Astrocyte of the cerebellum (primary cell): ENCODE data around the gene PPP6R3.

Experiments
- DNase-seq: peaks from one replicate; pipeline ENCODE4 v3.0.0-alpha.2; 2011; ENCODE audit warnings: low read depth
- H3K4me3 ChIP-seq: 2 replicates; pipeline ENCODE4 v1.5.1; 2011; ENCODE audit warnings: mild to moderate bottlenecking, low read depth, low read length, moderate library complexity
- in situ Hi-C: cut with HindIII; loops from 2 replicates; pipeline ENCODE4 v1.10.0; 2017; ENCODE audit warnings: low sequenced_read_pairs
- TF ChIP-seq, protein P1 (sequence below): IDR thresholded peaks from 2 replicates; pipeline ENCODE4 v1.5.1; 2012; ENCODE audit warnings: low read length, low read depth, moderate library complexity, mild to moderate bottlenecking; ENCODE audit errors: missing control alignments

The PPP6R3 gene

DNA sequence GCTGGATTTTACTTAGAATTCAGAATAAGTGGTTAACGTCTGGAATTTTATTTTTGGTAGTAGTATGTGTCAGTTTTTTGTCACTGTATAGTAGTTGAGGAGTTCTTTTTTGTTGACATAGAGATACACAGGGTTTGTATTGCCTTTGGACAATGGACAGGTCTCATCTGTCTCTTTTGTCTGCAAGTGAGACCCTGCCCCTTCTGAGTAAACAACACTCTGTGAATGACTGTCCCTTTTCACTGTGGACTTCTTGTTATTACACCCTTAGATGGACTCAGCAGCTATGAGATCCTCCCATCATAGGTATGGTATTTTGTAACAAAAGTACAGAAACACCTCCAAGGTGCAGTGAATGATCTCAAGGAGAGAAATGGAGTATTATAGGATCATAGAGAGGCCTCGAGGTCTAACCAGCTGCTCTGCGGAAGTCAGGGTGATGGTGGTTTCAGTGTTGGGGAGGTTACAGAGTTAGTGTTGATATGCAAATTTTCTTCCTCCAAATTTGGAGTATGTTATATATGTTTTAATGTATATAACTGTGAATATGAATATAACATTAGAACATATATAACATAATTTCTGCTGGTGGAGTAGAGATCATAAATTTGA, 7.8 kb downstream of the PPP6R3 start:
- DNase-seq: no peak
- TF ChIP-seq, protein P1, sequence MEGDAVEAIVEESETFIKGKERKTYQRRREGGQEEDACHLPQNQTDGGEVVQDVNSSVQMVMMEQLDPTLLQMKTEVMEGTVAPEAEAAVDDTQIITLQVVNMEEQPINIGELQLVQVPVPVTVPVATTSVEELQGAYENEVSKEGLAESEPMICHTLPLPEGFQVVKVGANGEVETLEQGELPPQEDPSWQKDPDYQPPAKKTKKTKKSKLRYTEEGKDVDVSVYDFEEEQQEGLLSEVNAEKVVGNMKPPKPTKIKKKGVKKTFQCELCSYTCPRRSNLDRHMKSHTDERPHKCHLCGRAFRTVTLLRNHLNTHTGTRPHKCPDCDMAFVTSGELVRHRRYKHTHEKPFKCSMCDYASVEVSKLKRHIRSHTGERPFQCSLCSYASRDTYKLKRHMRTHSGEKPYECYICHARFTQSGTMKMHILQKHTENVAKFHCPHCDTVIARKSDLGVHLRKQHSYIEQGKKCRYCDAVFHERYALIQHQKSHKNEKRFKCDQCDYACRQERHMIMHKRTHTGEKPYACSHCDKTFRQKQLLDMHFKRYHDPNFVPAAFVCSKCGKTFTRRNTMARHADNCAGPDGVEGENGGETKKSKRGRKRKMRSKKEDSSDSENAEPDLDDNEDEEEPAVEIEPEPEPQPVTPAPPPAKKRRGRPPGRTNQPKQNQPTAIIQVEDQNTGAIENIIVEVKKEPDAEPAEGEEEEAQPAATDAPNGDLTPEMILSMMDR: no peak
- in situ Hi-C loops: no loop called here
- no peak overlapping the region for H3K4me3 ChIP-seq

GRCh38 chr11:68469122-68469521, 8.6 kb downstream of the PPP6R3 start:
- in situ Hi-C loops: no loop called here
- TF ChIP-seq, protein P1: no peak
- no peak for DNase-seq
- no peak overlapping the region for H3K4me3 ChIP-seq

GRCh38 chr11:68469642-68470041, 9.1 kb downstream of the PPP6R3 start:
- in situ Hi-C loops: no loop called here
- DNase-seq: no peak
- TF ChIP-seq, protein P1: no peak
- H3K4me3 ChIP-seq: no peak overlapping the region

GRCh38 chr11:68470304-68470811, 9.8 kb downstream of the PPP6R3 start:
- in situ Hi-C loops: no loop called here
- no peak for DNase-seq
- TF ChIP-seq, protein P1: no peak
- no peak overlapping the region for H3K4me3 ChIP-seq

GRCh38 chr11:68471360-68472340, 11.1 kb downstream of the PPP6R3 start:
- DNase-seq: peak; percentile 83
- TF ChIP-seq, protein P1: no peak
- in situ Hi-C loops: no loop called here
- H3K4me3 ChIP-seq: no peak overlapping the region

DNA sequence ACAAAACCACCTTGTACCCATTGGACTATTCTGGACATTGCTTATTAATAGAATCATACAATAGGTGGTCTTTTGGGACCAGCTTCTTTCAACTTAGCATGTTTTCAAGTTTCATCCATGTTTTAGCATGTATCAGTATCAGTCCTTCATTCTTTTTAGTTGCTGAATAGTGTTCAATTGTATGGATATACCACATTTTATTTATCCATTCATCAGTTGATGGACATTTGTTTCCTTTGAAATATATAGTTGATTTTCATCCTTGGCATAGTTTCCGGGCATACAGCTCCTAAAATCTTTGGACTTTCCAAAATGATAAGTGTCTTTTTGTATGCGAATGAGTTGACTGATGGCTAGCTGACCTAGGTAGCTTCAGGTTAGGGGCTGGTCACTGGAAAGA, 12.2 kb downstream of the PPP6R3 start:
- in situ Hi-C loops: no loop called here
- DNase-seq: no peak
- TF ChIP-seq, protein P1: no peak
- no peak overlapping the region for H3K4me3 ChIP-seq
